HUES64 (cell line): ENCODE data around the gene SLFNL1.
A peak's percentile ranks its signal among the peaks of the same experiment; 100 is the strongest.

Experiments used
- H3K27ac ChIP-seq: 2 replicates; pipeline ENCODE4 v1.7.0; 2013; ENCODE audit warnings: low read depth, low read length, inconsistent platforms
- H3K27me3 ChIP-seq: 2 replicates; pipeline ENCODE4 v1.6.1; 2013; ENCODE audit warnings: mild to moderate bottlenecking, low read length; ENCODE audit not compliant: insufficient read depth
- H3K36me3 ChIP-seq: 2 replicates; pipeline ENCODE4 v1.6.1; 2013; ENCODE audit warnings: mild to moderate bottlenecking, low read length; ENCODE audit not compliant: insufficient read depth
- H3K4me1 ChIP-seq: 2 replicates; pipeline ENCODE4 v1.6.1; 2013; ENCODE audit warnings: mild to moderate bottlenecking, low read length, moderate library complexity; ENCODE audit not compliant: insufficient read depth
- H3K4me3 ChIP-seq: 2 replicates; pipeline ENCODE4 v1.5.1; 2013; ENCODE audit warnings: mild to moderate bottlenecking, low read length, moderate library complexity
- H3K9ac ChIP-seq: 2 replicates; pipeline ENCODE4 v1.6.1; 2013; ENCODE audit warnings: mild to moderate bottlenecking, low read depth, low read length
- H3K9me3 ChIP-seq: 2 replicates; pipeline ENCODE4 v1.6.1; 2013; ENCODE audit warnings: low read depth, low read length; ENCODE audit not compliant: insufficient read depth
- whole genome bisulfite sequencing: fragments of 150-250, 120-280 bp; methylation state at CpG from one replicate; pipeline ENCODE4 v1.1.7; 2013; ENCODE audit warnings: missing lambda C conversion rate; 5-methylcytosine and 5-hydroxymethylcytosine counted together

SLFNL1 gene

DNA sequence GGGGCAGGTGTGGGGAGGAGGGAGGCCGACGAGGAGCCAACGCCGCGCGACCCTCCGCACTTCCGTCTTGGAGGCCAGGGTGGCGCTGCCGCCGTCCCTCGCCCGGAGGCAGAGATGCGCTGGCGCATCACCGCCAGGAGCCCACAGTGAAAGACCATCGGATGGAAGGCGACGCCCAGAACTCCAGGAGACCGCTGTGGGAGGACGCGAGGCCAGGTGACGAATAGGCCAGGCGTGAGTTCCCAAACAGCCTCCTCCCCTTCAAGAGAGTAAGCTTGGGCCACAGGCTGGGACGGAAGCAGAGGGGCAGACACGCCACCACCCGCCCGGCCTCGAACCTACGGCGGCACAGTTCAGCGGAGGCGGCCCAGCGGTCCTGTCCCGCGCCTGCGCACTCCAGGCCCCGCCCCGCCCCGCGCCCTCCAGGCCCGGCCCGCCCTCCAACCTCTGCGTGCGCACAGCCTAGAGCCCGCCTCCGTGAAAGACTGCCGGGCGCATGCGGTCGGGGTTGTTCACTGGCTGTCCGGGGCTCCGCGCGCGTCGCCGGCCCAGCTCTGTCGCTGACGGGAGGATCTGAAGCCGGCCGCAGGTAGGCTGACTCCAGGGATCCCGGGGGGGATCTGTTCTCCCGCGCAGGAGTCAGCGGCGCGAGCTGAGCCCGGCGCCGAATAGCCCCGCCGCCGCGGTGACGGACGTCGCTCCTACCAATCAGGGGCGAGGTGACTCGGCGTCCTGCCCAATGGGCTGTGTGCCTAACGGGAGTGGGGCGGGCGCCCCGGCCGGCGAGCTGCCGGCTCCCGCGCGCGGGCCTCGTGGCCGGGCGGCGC lies 42.1 kb downstream of the SLFNL1 start, which contains the start of gene CTPS1:
CTPS1 (plus strand) TSS at position 456 of the 827 bp plus-strand sequence. CDS start 3,595 bp downstream, outside the sequence.
- WGBS = under 1% methylated on average over 96 of the region's 96 CpGs
- no peaks in the 10 kb centered on the region for H3K9me3 ChIP-seq
- peak within 1 kb of the TSS; percentile 96 for H3K9ac ChIP-seq
- H3K27ac ChIP-seq = peak within 1 kb of the TSS; percentile 99
- peaks cover 28% of the 10 kb centered on the region for H3K36me3 ChIP-seq
- peaks cover 8% of the 10 kb centered on the region; the same call in 1 of the 2 replicates for H3K4me1 ChIP-seq
- peak within 1 kb of the TSS; percentile 82 for H3K4me3 ChIP-seq
- no peaks in the 10 kb centered on the region for H3K27me3 ChIP-seq

DNA sequence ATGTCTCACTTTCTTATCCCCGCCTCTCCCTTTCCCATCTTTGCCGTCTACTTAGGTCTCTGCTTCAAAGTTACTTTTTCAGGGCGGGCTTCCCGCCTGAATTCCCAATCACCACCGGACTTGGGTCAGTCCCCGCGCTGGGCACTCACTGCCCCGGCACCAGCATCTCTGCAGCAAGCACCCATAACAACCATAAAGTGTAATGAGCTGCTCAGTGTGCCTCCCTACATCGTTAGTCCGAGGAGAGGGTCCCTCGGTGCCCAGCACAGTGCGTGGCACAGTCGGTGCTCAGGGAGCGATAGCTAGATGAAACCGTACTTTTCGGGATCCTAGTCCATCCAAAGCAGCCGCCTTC lies 42.7 kb downstream of the SLFNL1 start:
- peak overlapping the region; percentile 99; the same call in 1 of the 2 replicates for H3K27ac ChIP-seq
- 22% methylated on average over 17 of the region's 17 CpGs for WGBS
- H3K27me3 ChIP-seq = no peaks in the 10 kb centered on the region
- H3K9me3 ChIP-seq = no peaks in the 10 kb centered on the region
- H3K4me1 ChIP-seq = peaks cover 8% of the 10 kb centered on the region; the same call in 1 of the 2 replicates
- peaks cover 22% of the 10 kb centered on the region for H3K36me3 ChIP-seq
- H3K9ac ChIP-seq = peak overlapping the region; percentile 96
- H3K4me3 ChIP-seq = peak overlapping the region; percentile 82

DNA sequence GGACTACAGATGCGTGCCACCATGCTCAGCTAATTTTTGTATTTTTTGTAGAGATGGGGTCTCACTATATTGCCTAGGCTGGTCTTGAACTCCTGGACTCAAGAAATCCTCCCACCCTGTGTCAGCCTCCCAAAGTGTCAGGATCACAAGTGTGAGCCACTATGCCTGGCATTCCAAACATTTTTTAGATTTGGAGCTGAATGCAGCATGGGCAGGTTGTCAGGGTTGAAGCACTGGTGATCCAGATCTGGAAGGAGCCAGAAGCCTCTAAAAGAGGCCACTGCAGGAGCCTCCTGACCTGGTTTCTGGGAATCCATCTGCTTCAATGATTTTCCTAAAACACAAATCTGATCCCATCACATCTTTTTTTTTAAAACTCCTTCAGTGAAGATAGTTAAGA lies 43.8 kb downstream of the SLFNL1 start:
- peaks cover 10% of the 10 kb centered on the region for H3K36me3 ChIP-seq
- no peaks in the 10 kb centered on the region for H3K27me3 ChIP-seq
- no peak overlapping the region for H3K4me3 ChIP-seq
- H3K9ac ChIP-seq = no peak overlapping the region
- no peak overlapping the region for H3K27ac ChIP-seq
- WGBS = 100% methylated on average over 1 of the region's 1 CpG
- no peaks in the 10 kb centered on the region for H3K9me3 ChIP-seq
- peaks cover 8% of the 10 kb centered on the region; the same call in 1 of the 2 replicates for H3K4me1 ChIP-seq

DNA sequence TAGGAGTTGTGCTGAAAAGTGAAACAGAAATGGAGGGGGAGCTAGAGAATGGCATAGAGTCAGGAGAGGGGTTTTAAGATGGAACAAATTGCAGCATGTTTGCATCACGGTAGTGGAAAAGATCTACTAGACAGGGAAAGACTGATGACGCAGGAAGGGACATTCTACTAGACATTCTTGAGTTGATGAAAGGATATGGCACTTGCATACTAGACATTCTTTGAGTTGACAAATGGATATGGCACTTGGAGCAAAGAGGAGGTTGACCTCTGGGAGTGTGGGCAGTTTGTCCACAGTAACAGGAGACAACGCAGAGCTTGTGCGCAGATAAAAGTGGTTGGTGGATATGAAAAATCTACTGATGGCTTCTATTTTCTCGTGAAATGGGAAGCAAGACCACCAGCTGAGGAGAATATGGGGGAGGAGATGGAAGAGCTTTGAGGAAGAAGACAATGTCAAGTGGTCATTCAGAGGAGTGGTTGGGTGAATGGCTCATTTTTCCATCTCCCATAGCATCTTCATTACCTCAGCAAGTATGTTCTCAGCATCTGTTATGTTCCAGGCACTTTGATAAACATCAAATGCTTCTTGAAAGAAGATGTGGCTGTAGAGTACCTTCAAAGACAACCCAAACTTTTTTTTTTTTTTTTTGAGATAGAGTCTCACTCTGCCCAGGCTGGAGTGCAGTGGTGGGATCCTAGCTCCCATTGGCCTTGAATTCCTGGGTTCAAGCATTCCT lies 44.4 kb downstream of the SLFNL1 start:
- WGBS = 91% methylated on average over 5 of the region's 5 CpGs
- Histone ChIP-seq H3K4me3 (no peak overlapping the region), H3K9ac (no peak overlapping the region), H3K4me1 (peaks cover 8% of the 10 kb centered on the region; the same call in 1 of the 2 replicates), H3K9me3 (no peaks in the 10 kb centered on the region), H3K27me3 (no peaks in the 10 kb centered on the region), H3K36me3 (peaks cover 7% of the 10 kb centered on the region), H3K27ac (no peak overlapping the region)

DNA sequence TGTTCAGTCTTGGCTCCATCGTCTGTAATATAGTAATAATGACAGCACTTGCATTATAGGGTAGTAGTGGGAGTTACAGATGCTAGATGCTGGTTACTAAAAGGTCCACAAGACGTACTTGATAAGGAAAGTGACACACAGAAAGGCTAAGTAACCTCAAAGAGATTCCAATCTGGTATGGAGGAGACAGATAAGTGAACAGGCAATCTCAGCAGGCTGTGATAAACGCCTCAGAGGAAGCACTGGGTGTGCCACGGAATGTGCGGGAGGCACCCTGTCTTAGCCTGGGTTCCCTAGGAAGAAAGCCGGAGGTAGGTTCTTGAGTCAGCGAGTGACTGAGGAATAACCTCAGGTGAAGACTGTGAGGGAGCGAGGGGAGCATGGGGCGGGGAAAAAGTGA lies 46.6 kb downstream of the SLFNL1 start:
- Histone ChIP-seq H3K27ac (no peak overlapping the region), H3K4me1 (no peaks in the 10 kb centered on the region), H3K9me3 (no peaks in the 10 kb centered on the region), H3K4me3 (no peak overlapping the region), H3K36me3 (no peaks in the 10 kb centered on the region), H3K9ac (no peak overlapping the region), H3K27me3 (no peaks in the 10 kb centered on the region)
- WGBS = 89% methylated on average over 9 of the region's 9 CpGs

DNA sequence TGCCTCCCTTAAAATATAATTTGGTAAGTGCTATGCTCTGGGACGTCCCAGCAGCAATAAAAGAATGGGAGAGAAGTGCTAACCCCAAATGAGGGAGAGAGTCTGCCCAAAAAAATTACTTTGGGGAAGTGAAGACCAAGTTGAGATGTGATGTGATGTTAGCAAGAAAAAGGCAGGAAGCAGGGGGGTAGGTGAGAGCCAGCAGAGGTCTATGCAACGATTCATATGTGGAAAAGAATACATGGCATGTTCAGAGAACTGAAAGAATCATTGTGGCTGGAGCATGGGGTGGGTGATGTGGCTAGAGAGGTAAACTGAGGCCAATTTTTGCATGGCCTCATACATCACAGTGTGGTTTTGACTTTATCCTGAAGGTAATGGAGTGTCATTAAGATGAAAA lies 47.6 kb downstream of the SLFNL1 start:
- Histone ChIP-seq H3K4me3 (no peak overlapping the region), H3K36me3 (no peaks in the 10 kb centered on the region), H3K27ac (no peak overlapping the region), H3K9me3 (no peaks in the 10 kb centered on the region), H3K4me1 (no peaks in the 10 kb centered on the region), H3K9ac (no peak overlapping the region), H3K27me3 (no peaks in the 10 kb centered on the region)
- WGBS = 87% methylated on average over 2 of the region's 2 CpGs

DNA sequence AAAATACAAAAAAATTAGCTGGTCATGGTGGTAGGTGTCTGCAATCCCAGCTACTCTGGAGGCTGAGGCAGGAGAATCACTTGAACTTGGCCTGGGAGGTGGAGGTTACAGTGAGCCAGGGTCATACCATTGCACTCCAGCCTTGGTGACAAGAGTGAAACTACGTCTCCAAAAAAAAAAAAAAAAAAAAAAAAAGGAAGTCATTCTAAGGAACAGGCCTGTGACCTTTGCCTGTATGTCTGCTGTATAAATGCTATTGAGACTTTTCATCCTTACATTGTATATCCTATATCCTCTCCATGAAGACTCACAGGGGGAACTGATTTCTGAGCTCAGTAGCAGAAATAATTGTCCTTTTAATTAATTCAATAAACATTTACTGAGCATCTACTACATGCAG lies 49.6 kb downstream of the SLFNL1 start:
- H3K4me1 ChIP-seq = no peaks in the 10 kb centered on the region
- no peak overlapping the region for H3K4me3 ChIP-seq
- H3K27me3 ChIP-seq = no peaks in the 10 kb centered on the region
- H3K27ac ChIP-seq = no peak overlapping the region
- 100% methylated on average over 1 of the region's 1 CpG for WGBS
- no peaks in the 10 kb centered on the region for H3K36me3 ChIP-seq
- no peak overlapping the region for H3K9ac ChIP-seq
- no peaks in the 10 kb centered on the region for H3K9me3 ChIP-seq

DNA sequence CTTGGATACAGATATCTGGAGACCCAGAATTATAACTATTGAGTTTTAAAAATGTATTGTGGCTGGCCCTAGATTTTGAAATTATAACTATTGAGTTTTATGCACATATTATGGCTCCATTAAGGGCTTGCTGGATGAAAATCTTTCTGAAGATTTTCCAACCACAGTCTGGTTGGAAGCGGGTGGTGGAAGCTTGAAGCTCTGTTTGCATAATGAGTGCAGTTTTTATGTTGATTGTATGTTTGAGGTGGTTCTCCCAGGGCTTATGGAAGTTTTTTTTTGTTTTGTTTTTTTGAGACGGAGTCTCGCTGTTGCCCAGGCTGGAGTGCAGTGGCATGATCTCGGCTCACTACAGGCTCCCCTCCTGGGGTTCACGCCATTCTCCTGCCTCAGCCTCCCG lies 52.1 kb downstream of the SLFNL1 start:
- peaks cover 3% of the 10 kb centered on the region; the same call in 1 of the 2 replicates for H3K4me1 ChIP-seq
- H3K9me3 ChIP-seq = no peaks in the 10 kb centered on the region
- no peaks in the 10 kb centered on the region for H3K36me3 ChIP-seq
- WGBS = 92% methylated on average over 6 of the region's 6 CpGs
- H3K27ac ChIP-seq = no peak overlapping the region
- H3K9ac ChIP-seq = no peak overlapping the region
- no peaks in the 10 kb centered on the region; the same call in 1 of the 2 replicates for H3K27me3 ChIP-seq
- H3K4me3 ChIP-seq = no peak overlapping the region

DNA sequence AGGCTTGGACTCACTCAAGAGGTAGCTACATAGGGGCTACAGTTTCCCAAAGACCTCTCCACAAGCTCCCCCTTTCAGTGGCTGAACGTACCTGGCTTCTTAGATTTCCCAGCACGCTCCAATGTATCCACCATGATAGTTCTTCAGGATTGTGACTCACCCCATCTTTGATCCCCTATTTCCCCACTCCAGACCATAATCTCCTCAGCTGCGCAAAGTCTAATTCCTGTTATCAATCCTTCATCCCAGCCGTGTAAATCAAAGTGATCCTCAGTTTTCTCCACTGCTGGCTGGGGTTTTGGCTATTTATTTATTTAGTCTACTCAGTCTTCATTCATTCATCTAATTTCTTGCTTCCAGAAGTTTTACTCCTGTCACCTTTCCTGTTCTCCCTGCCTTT lies 55.1 kb downstream of the SLFNL1 start:
- Histone ChIP-seq H3K9me3 (no peaks in the 10 kb centered on the region), H3K27ac (no peak overlapping the region)
- WGBS = 84% methylated on average over 4 of the region's 4 CpGs

More for the DNA sequence above, 55.1 kb downstream of the SLFNL1 start:
- H3K4me1 ChIP-seq = peaks cover 3% of the 10 kb centered on the region; the same call in 1 of the 2 replicates
- no peaks in the 10 kb centered on the region; the same call in 1 of the 2 replicates for H3K27me3 ChIP-seq
- H3K36me3 ChIP-seq = no peaks in the 10 kb centered on the region
- no peak overlapping the region for H3K4me3 ChIP-seq
- H3K9ac ChIP-seq = no peak overlapping the region
